Esophagus squamous epithelium (tissue), 4 donors: Measurements from ENCODE around the gene ELFN2.

ENCODE experiments used
- CTCF ChIP-seq, 6 experiments: fragments of 450-650 bp in 4 of 6; fragments of 200-600 bp in 2 of 6; sonication (generic) in 2 of 6; IDR thresholded peaks; one replicate each; pipeline ENCODE4 v1.5.1; 2016 to 2019; ENCODE audit warnings: antibody characterized with exemption in 6 of 6, mild to moderate bottlenecking in 4 of 6, moderate library complexity in 4 of 6
- POLR2A ChIP-seq, 4 donors: fragments of 450-650 bp; IDR thresholded peaks; one replicate each; pipeline ENCODE4 v1.6.1; 2017; ENCODE audit warnings: antibody characterized with exemption in 4 of 4, mild to moderate bottlenecking in 4 of 4, moderate library complexity in 3 of 4

- TF ChIP-seq CTCF (IDR thresholded peaks at IDR 0.05) = no peak
- no peak for TF ChIP-seq POLR2A (IDR thresholded peaks at IDR 0.05)
These were observed 23.9 kb downstream of the ELFN2 start for GRCh38 chr22:37403267-37403960.
